Natural killer cell (primary cell): ENCODE measurements around the gene C1QTNF5. TPM values are rescaled to one million over a fixed set of nuclear protein-coding genes. Genes with fewer than 3 reads are reported as not detected.

Source experiments
- ATAC-seq, 3 donors: fragments of 150-1000 bp in 2 of 3; fragments of 200-7000 bp in 1 of 3; cut with Tn5 transposase; 1 replicate in 1 of 3; 2 replicates in 2 of 3; pipeline ENCODE4 v1.10.0; 2021; ENCODE audit warnings: mild to moderate bottlenecking in 2 of 3, moderate library complexity in 2 of 3
- DNase-seq, 2 donors: peaks; one replicate each; pipeline versions ENCODE4 v3.0.0 to v3.0.0-alpha.2; 2013 to 2021; ENCODE audit warnings: mixed read lengths in 1 of 2
- H3K27ac ChIP-seq: one replicate; pipeline ENCODE4 v1.5.1; 2013; ENCODE audit warnings: mild to moderate bottlenecking, low read length
- H3K27me3 ChIP-seq: one replicate; pipeline ENCODE4 v1.6.1; 2013; ENCODE audit warnings: low read length; ENCODE audit not compliant: control insufficient read depth, insufficient read depth
- H3K36me3 ChIP-seq: one replicate; pipeline ENCODE4 v1.6.1; 2013; ENCODE audit warnings: low read length; ENCODE audit not compliant: control insufficient read depth, insufficient read depth
- H3K4me1 ChIP-seq: one replicate; pipeline ENCODE4 v1.6.1; 2013; ENCODE audit warnings: low read length; ENCODE audit not compliant: control insufficient read depth, insufficient read depth
- H3K4me3 ChIP-seq: one replicate; pipeline ENCODE4 v1.5.1; 2013; ENCODE audit warnings: low read length
- H3K9me3 ChIP-seq: one replicate; pipeline ENCODE4 v1.6.1; 2013; ENCODE audit warnings: low read length; ENCODE audit not compliant: control insufficient read depth, insufficient read depth
- H3K27ac Mint-ChIP-seq, 2 donors: one replicate each; pipeline ENCODE4 v1.8.0; 2022; ENCODE audit warnings: mild to moderate bottlenecking in 2 of 2, mixed read lengths in 2 of 2, moderate library complexity in 1 of 2
- H3K27me3 Mint-ChIP-seq, 2 donors: one replicate each; pipeline ENCODE4 v1.8.0; 2022; ENCODE audit warnings: low read depth in 2 of 2, mixed read lengths in 2 of 2
- H3K36me3 Mint-ChIP-seq: one replicate; pipeline ENCODE4 v1.8.0; 2022; ENCODE audit warnings: mixed read lengths
- H3K4me1 Mint-ChIP-seq, 2 donors: one replicate each; pipeline ENCODE4 v1.8.0; 2022; ENCODE audit warnings: mixed read lengths in 2 of 2
- H3K4me3 Mint-ChIP-seq: one replicate; pipeline ENCODE4 v1.8.0; 2022; ENCODE audit warnings: mild to moderate bottlenecking, moderate library complexity, mixed read lengths
- H3K9me3 Mint-ChIP-seq, 2 donors: one replicate each; pipeline ENCODE4 v1.8.0; 2022; ENCODE audit warnings: mixed read lengths in 2 of 2
- CTCF ChIP-seq: fragments of 200-600 bp; IDR thresholded peaks from one replicate; pipeline ENCODE4 v1.8.0; 2022; ENCODE audit warnings: antibody characterized with exemption
- WGBS: methylation state at CpG from one replicate; pipeline ENCODE4 v1.1.7; 2013; ENCODE audit warnings: missing lambda C conversion rate; ENCODE audit not compliant: insufficient coverage; 5-methylcytosine and 5-hydroxymethylcytosine counted together
- intact Hi-C: fragments of 100-400 bp; cut with micrococcal nuclease; formaldehyde crosslinking; loops from one replicate; pipeline ENCODE4 v1.14.2; 2022
- total RNA-seq, 4 donors: library from RNA; stranded (reverse); fragments of 120-200 nt in 1 of 4; gene quantifications; one replicate each; pipeline versions ENCODE4 v1.2.3 to v1.2.4, GENCODE V29; 2013 to 2022

C1QTNF5 gene
- total RNA-seq, 3 donors from 2014 or later (not counting 1 experiment from before 2014, with no cell fraction given), result not detected

- no peak overlapping the region for H3K27ac ChIP-seq
- intact Hi-C loops, result no loop called here
- H3K4me3 ChIP-seq, result peak overlapping the region; percentile 4
- no peaks in the 10 kb centered on the region for H3K9me3 ChIP-seq
- no peak for ATAC-seq
- Mint-ChIP-seq H3K9me3 (no peaks in the 10 kb centered on the region), H3K27ac (no peak overlapping the region), H3K4me3 (no peak overlapping the region), H3K36me3 (no peaks in the 10 kb centered on the region), H3K4me1 (peaks cover 0 to 24% of the 10 kb centered on the region in 2 donors), H3K27me3 (peaks cover 18 to 27% of the 10 kb centered on the region in 2 donors)
- peaks cover 31% of the 10 kb centered on the region for H3K27me3 ChIP-seq
- no peaks in the 10 kb centered on the region for H3K36me3 ChIP-seq
- whole genome bisulfite sequencing, result 2% methylated on average over 46 of the region's 46 CpGs
- no peak for TF ChIP-seq CTCF
- peaks cover 34% of the 10 kb centered on the region for H3K4me1 ChIP-seq
- DNase-seq, result peak in 1 of 2 donors; percentile 39
These were observed 24.5 kb downstream of the C1QTNF5 start for GRCh38 chr11:119316016-119316728.

- H3K4me3 Mint-ChIP-seq, result no peak overlapping the region
- H3K27me3 Mint-ChIP-seq, result peaks cover 18 to 27% of the 10 kb centered on the region in 2 donors
- peaks cover 27% of the 10 kb centered on the region for H3K27me3 ChIP-seq
- no peaks in the 10 kb centered on the region for H3K36me3 ChIP-seq
- peaks cover 0 to 22% of the 10 kb centered on the region in 2 donors for H3K4me1 Mint-ChIP-seq
- no peaks in the 10 kb centered on the region for H3K36me3 Mint-ChIP-seq
- H3K4me1 ChIP-seq, result peaks cover 27% of the 10 kb centered on the region
- no peaks in the 10 kb centered on the region for H3K9me3 ChIP-seq
- H3K27ac ChIP-seq, result no peak overlapping the region
- WGBS, result 3% methylated on average over 29 of the region's 29 CpGs
- no peaks in the 10 kb centered on the region for H3K9me3 Mint-ChIP-seq
- DNase-seq (peak in 1 of 2 donors; percentile 72), ATAC-seq (peak; percentile 40 to 58 (median 52))
- H3K4me3 ChIP-seq, result peak overlapping the region; percentile 4
- no peak for TF ChIP-seq CTCF
- intact Hi-C loops, result no loop called here
- no peak overlapping the region for H3K27ac Mint-ChIP-seq
These were observed 25.3 kb downstream of the C1QTNF5 start for GRCh38 chr11:119315131-119316015.

GRCh38 chr11:119314726-119315125 lies 26.0 kb downstream of the C1QTNF5 start:
- no peak overlapping the region for H3K27ac Mint-ChIP-seq
- H3K36me3 Mint-ChIP-seq, result no peaks in the 10 kb centered on the region
- no peaks in the 10 kb centered on the region for H3K9me3 Mint-ChIP-seq
- no peak overlapping the region for H3K4me3 ChIP-seq
- H3K9me3 ChIP-seq, result no peaks in the 10 kb centered on the region
- no peak for TF ChIP-seq CTCF
- H3K27ac ChIP-seq, result no peak overlapping the region
- no peak overlapping the region for H3K4me3 Mint-ChIP-seq
- intact Hi-C loops, result no loop called here
- peaks cover 26% of the 10 kb centered on the region for H3K27me3 ChIP-seq
- ATAC-seq (no peak), DNase-seq (no peak)
- no peaks in the 10 kb centered on the region for H3K36me3 ChIP-seq
- WGBS, result 87% methylated on average over 18 of the region's 18 CpGs
- peaks cover 0 to 22% of the 10 kb centered on the region in 2 donors for H3K4me1 Mint-ChIP-seq
- peaks cover 15 to 23% of the 10 kb centered on the region in 2 donors for H3K27me3 Mint-ChIP-seq
- peaks cover 26% of the 10 kb centered on the region for H3K4me1 ChIP-seq
